GM18498 (cell line): Measurements from ENCODE around the gene AVPI1.

Experiments used
- ATAC-seq: cut with Tn5 transposase; IDR thresholded peaks from one replicate; pipeline ENCODE4 v1.9.1; 2021; ENCODE audit warnings: mild to moderate bottlenecking, moderate library complexity; ENCODE audit not compliant: unreplicated experiment

Gene AVPI1

GRCh38 chr10:97686962-97687784 lies at the start of gene AVPI1:
Gene AVPI1 (minus strand): TSS chr10:97687241. CDS start chr10:97679905, 7,336 bp downstream.
- ATAC-seq = peak; percentile 95

- peak; percentile 6 for ATAC-seq
These were observed 49.4 kb upstream of the AVPI1 start for GRCh38 chr10:97736403-97736901.

- no peak for ATAC-seq
These were observed 47.0 kb upstream of the AVPI1 start for GRCh38 chr10:97734021-97734420.

- no peak for ATAC-seq
These were observed 46.2 kb upstream of the AVPI1 start for GRCh38 chr10:97733256-97733655.

GRCh38 chr10:97732052-97732359 lies 45.0 kb upstream of the AVPI1 start:
- ATAC-seq = no peak

- no peak for ATAC-seq
These were observed 44.5 kb upstream of the AVPI1 start for GRCh38 chr10:97731346-97732051.

- no peak for ATAC-seq
These were observed 42.0 kb upstream of the AVPI1 start for GRCh38 chr10:97729014-97729413.

- no peak for ATAC-seq
These were observed 39.7 kb upstream of the AVPI1 start for GRCh38 chr10:97726636-97727178.

GRCh38 chr10:97724341-97724941 lies 37.4 kb upstream of the AVPI1 start:
- no peak for ATAC-seq

- ATAC-seq = no peak
These were observed 36.0 kb upstream of the AVPI1 start for GRCh38 chr10:97723001-97723400.

- ATAC-seq = no peak
These were observed 35.1 kb upstream of the AVPI1 start for GRCh38 chr10:97721871-97722780.

- no peak for ATAC-seq
These were observed 32.6 kb upstream of the AVPI1 start for GRCh38 chr10:97719602-97720001.

- ATAC-seq = no peak
These were observed 31.7 kb upstream of the AVPI1 start for GRCh38 chr10:97718659-97719142.

- ATAC-seq = no peak
These were observed 31.1 kb upstream of the AVPI1 start for GRCh38 chr10:97718178-97718577.

GRCh38 chr10:97717627-97718026 lies 30.6 kb upstream of the AVPI1 start:
- no peak for ATAC-seq

GRCh38 chr10:97715259-97715874 lies 28.3 kb upstream of the AVPI1 start:
- ATAC-seq = no peak

GRCh38 chr10:97714401-97715258 lies 27.6 kb upstream of the AVPI1 start:
- ATAC-seq = peak; percentile 40

GRCh38 chr10:97713826-97714400 lies 26.9 kb upstream of the AVPI1 start:
- peak; percentile 89 for ATAC-seq
